ENCODE data around the gene ZNF774.

GRCh38 chr15:90367576-90367975, 15.5 kb downstream of the ZNF774 start:
- TF ChIP-seq EZH2 (IDR thresholded peaks at IDR 0.05; ENCODE audit: insufficient read depth, poor library complexity, severe bottlenecking), result no peak
- no peak for TF ChIP-seq EZH2phosphoT487 (IDR thresholded peaks at IDR 0.05; ENCODE audit: insufficient read depth, low read depth)

Measured in GM23248 (cell line).